ENCODE results near the gene FGFRL1.

- TF ChIP-seq POLR2A (IDR thresholded peaks at IDR 0.05; ENCODE audit: extremely low read depth, insufficient read length) = no peak
- TF ChIP-seq, protein P1, sequence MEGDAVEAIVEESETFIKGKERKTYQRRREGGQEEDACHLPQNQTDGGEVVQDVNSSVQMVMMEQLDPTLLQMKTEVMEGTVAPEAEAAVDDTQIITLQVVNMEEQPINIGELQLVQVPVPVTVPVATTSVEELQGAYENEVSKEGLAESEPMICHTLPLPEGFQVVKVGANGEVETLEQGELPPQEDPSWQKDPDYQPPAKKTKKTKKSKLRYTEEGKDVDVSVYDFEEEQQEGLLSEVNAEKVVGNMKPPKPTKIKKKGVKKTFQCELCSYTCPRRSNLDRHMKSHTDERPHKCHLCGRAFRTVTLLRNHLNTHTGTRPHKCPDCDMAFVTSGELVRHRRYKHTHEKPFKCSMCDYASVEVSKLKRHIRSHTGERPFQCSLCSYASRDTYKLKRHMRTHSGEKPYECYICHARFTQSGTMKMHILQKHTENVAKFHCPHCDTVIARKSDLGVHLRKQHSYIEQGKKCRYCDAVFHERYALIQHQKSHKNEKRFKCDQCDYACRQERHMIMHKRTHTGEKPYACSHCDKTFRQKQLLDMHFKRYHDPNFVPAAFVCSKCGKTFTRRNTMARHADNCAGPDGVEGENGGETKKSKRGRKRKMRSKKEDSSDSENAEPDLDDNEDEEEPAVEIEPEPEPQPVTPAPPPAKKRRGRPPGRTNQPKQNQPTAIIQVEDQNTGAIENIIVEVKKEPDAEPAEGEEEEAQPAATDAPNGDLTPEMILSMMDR (IDR thresholded peaks at IDR 0.05; ENCODE audit: low read depth, low read length) = no peak
- TF ChIP-seq, protein P2, sequence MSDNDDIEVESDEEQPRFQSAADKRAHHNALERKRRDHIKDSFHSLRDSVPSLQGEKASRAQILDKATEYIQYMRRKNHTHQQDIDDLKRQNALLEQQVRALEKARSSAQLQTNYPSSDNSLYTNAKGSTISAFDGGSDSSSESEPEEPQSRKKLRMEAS (IDR thresholded peaks at IDR 0.05; ENCODE audit: low read depth, low read length) = no peak
- TF ChIP-seq MYC (IDR thresholded peaks at IDR 0.05; ENCODE audit: low read depth, low read length) = no peak
These were observed 11.5 kb upstream of the FGFRL1 start for GRCh38 chr4:999882-1000425.

All from NB4 (cell line).